Subcutaneous adipose tissue (tissue), 4 donors: ENCODE results near the gene SLC35F4. TPM values are rescaled to one million over a fixed set of nuclear protein-coding genes. Genes with fewer than 3 reads are reported as not detected.

Experiments used
- total RNA-seq, 4 donors: library from RNA; depleted of rRNA; stranded (reverse); fragments of >200 nt; gene quantifications; one replicate each; pipeline ENCODE4 v1.1.0, GENCODE V29; 2016
- TF ChIP-seq, protein P1 (sequence below): fragments of 450-650 bp; IDR thresholded peaks from one replicate; pipeline ENCODE4 v1.5.1; 2016; ENCODE audit warnings: low read depth, mild to moderate bottlenecking, control low read depth, antibody characterized with exemption, moderate library complexity

The SLC35F4 gene
- total RNA-seq, 4 donors from 2014 or later, result not detected

DNA sequence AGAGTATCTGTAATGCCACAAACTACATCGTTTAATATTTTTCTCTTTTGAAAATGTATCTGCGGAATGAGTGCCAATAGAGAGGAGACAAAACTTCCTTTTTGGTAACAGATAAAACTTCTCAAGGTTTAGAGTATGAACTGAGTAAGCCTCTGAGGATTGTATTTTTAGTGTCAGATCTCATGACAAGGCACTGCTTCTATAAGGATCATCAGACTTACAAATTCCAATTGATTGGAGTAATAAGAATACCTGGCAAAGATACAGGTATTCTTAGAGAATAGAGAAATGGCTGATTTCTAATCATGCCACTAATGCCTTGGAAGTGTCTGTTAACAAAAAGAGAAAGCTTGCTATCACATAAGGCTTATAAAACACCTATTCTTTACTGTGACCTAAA is 45.3 kb downstream of the SLC35F4 start:
- TF ChIP-seq, protein P1, sequence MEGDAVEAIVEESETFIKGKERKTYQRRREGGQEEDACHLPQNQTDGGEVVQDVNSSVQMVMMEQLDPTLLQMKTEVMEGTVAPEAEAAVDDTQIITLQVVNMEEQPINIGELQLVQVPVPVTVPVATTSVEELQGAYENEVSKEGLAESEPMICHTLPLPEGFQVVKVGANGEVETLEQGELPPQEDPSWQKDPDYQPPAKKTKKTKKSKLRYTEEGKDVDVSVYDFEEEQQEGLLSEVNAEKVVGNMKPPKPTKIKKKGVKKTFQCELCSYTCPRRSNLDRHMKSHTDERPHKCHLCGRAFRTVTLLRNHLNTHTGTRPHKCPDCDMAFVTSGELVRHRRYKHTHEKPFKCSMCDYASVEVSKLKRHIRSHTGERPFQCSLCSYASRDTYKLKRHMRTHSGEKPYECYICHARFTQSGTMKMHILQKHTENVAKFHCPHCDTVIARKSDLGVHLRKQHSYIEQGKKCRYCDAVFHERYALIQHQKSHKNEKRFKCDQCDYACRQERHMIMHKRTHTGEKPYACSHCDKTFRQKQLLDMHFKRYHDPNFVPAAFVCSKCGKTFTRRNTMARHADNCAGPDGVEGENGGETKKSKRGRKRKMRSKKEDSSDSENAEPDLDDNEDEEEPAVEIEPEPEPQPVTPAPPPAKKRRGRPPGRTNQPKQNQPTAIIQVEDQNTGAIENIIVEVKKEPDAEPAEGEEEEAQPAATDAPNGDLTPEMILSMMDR, result no peak

DNA sequence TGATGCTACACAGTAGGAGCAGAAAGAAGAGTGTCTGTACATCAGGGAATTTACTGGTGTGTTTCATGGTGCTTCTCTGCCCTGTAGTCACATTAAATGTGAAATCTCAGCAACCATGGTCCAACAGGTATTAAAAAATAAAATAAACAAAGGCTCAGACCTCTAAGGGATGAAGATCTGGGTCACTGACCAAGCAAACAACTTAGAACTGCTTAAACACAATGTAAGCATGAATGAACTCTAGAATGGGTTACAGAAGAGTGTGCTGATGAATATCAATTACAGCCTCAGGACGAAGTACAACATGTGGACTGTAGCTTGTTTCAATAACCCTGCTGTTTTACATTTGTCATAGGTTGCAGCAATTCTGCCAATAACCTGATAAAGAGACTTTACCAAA is 47.4 kb downstream of the SLC35F4 start:
- TF ChIP-seq, protein P1, result no peak

DNA sequence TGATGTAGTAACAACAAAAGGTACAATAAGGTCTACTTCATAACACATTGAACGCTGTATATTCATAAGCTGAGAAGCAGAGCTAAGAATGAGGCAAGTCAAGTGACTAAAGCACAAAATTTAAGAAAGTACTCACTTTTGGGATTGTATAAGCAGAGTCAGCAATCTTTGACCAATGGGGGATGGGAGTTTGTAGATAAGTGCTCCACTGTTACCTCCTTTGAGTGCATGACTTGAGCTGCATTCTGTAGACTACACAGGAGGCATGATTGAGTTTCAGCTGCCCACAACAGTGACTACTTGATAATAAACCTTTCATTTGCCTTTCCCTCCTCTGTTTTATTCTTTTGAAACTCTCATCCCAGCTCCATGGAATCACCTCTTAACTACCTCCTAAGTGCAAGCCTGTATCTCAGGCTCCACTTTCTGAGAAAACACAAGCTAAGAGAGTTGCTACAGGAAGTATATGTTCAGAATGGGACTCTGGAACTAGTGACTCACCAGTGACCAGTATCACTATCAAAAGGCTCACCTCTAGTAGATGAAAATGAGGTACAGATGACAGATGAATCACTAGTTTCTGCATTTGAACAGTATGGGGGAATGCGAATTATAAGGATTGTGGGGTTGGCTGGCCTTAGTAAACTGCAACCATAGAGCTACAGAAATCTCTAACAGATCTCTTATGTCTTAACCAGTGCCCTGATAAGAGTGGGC is 49.2 kb downstream of the SLC35F4 start:
- TF ChIP-seq, protein P1, result no peak

DNA sequence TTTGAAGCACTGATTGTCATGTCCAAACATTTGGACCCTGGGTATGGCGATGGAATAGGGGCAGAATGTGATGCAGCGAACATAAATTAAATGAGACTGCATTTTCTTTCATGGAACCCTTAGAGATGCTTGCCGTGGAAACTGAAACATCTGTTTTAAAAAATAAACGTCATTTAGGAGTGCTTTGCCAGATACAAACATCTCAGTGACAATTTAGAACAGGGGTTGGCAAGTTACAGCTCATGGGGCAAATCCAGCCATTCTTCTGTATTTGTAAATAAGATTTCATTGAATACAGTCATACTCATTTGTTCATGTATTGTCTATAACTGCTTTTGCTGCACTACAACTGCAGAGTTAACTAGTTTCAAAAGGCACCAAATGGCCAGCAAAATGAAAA is 51.2 kb downstream of the SLC35F4 start:
- TF ChIP-seq, protein P1, result no peak

DNA sequence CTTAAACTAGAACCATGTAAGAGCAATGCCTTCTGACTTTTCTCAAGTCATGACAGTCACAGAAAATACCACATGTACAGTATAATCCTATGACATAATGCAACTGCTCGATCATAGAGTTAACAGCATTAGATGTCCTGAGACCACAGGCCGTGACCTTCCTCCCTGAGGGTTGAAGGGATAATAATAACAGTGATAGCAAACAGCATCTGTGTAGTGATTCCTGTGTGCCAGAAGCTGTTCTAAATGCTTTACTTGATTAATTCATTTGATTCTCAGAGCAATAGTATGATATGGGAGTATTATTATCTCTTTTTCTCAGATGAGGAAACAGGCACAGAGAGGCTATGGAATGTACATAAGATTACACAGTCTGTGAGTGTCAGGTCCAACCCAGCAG is 53.2 kb downstream of the SLC35F4 start:
- TF ChIP-seq, protein P1, result no peak

DNA sequence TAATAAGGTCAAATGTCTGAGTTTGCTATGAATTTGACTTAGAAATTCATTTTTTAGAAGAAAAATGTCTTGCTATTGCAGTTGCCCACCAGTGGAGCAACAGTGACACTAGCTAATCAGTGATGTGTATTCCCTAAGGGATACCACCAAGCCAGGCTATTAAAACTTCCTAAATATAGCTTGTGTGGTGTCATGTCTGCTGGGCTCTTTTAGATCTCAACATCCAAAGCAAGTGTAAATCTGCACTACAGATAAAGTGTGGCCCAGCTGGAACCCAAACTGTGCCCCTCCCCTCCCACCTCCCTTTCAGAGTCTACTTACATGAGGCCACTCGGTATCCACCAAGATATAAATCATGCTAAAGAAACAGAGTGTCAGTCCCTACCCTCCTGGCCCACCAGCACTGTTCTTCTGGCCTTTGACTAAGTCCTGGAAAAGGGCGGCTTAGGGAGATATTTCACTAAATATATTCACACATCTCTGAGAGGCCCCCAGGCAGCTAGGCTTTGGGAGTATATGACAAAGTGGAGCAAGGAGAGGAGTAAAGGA is 53.8 kb downstream of the SLC35F4 start:
- TF ChIP-seq, protein P1, result no peak

DNA sequence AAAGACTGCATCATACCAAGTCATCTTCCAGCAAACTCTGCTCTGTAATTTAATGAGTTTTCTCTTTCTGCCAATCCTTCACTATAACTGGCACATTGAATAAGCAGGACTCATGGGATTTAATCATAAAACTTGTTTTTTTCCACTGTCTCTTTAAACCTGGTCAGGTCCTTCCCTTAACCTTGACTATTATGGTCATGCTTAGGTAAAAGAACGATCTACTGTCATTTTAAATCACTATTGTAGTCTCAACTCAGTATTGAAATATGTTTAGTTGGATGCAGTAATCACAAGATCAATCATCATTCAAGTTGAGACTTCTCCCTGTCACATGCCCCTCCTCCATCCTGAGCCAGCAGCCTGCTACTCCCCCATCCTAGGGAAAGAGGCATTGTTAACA is 56.1 kb downstream of the SLC35F4 start:
- TF ChIP-seq, protein P1, result no peak
